Measurements from ENCODE around the gene CHRNA3. TPM values are rescaled to one million over a fixed set of nuclear protein-coding genes. Genes with fewer than 3 reads are reported as not detected.

The CHRNA3 gene
- total RNA-seq, 1 experiment from 2014 or later: not detected

- no peaks in the 10 kb centered on the region for H3K79me2 ChIP-seq (ENCODE audit: insufficient read depth, low read length)
- no peaks in the 10 kb centered on the region for H3K27me3 ChIP-seq (ENCODE audit: insufficient read depth, low read length)
- ATAC-seq (no peak), DNase-seq (ENCODE audit: low read depth, low spot score) (no peak)
- no peaks in the 10 kb centered on the region for H3K36me3 ChIP-seq (ENCODE audit: control insufficient read depth in 1 of 2, insufficient read depth in 2 of 2, low read length in 2 of 2)
- intact Hi-C loops (cut with micrococcal nuclease): no loop called here
- no peak overlapping the region for H2AFZ ChIP-seq (ENCODE audit: low read depth, low read length, poor library complexity, severe bottlenecking)
- H4K20me1 ChIP-seq (ENCODE audit: insufficient read depth): no peaks in the 10 kb centered on the region
- no peak for TF ChIP-seq SP1 (IDR thresholded peaks at IDR 0.05; ENCODE audit: low read depth)
- no peak for TF ChIP-seq EZH2phosphoT487 (IDR thresholded peaks at IDR 0.05; ENCODE audit: borderline replicate concordance)
- TF ChIP-seq TCF7L2 (IDR thresholded peaks at IDR 0.05; ENCODE audit: borderline replicate concordance, extremely low read depth, insufficient read depth, insufficient read length): no peak
- no peak for TF ChIP-seq EGR1 (IDR thresholded peaks at IDR 0.05; ENCODE audit: low read depth)
- TF ChIP-seq CBX3 (IDR thresholded peaks at IDR 0.05; ENCODE audit: low read depth): no peak
- TF ChIP-seq SIN3A (IDR thresholded peaks at IDR 0.05; ENCODE audit: low read depth): no peak
- no peak for TF ChIP-seq SRF (IDR thresholded peaks at IDR 0.05; ENCODE audit: low read depth)
- TF ChIP-seq JUND (IDR thresholded peaks at IDR 0.05): no peak
- no peak for TF ChIP-seq FOSL1 (IDR thresholded peaks at IDR 0.05; ENCODE audit: low read depth)
- TF ChIP-seq RAD21 (IDR thresholded peaks at IDR 0.05; ENCODE audit: low read depth): no peak
- TF ChIP-seq YY1 (IDR thresholded peaks at IDR 0.05; ENCODE audit: extremely low read depth, insufficient replicate concordance, low read depth, low read length): no peak
- TF ChIP-seq, protein P1, sequence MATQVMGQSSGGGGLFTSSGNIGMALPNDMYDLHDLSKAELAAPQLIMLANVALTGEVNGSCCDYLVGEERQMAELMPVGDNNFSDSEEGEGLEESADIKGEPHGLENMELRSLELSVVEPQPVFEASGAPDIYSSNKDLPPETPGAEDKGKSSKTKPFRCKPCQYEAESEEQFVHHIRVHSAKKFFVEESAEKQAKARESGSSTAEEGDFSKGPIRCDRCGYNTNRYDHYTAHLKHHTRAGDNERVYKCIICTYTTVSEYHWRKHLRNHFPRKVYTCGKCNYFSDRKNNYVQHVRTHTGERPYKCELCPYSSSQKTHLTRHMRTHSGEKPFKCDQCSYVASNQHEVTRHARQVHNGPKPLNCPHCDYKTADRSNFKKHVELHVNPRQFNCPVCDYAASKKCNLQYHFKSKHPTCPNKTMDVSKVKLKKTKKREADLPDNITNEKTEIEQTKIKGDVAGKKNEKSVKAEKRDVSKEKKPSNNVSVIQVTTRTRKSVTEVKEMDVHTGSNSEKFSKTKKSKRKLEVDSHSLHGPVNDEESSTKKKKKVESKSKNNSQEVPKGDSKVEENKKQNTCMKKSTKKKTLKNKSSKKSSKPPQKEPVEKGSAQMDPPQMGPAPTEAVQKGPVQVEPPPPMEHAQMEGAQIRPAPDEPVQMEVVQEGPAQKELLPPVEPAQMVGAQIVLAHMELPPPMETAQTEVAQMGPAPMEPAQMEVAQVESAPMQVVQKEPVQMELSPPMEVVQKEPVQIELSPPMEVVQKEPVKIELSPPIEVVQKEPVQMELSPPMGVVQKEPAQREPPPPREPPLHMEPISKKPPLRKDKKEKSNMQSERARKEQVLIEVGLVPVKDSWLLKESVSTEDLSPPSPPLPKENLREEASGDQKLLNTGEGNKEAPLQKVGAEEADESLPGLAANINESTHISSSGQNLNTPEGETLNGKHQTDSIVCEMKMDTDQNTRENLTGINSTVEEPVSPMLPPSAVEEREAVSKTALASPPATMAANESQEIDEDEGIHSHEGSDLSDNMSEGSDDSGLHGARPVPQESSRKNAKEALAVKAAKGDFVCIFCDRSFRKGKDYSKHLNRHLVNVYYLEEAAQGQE (IDR thresholded peaks at IDR 0.05; ENCODE audit: low read depth): no peak
- TF ChIP-seq ELF1 (IDR thresholded peaks at IDR 0.05; ENCODE audit: borderline replicate concordance, low read depth): no peak
- TF ChIP-seq ZFX (IDR thresholded peaks at IDR 0.05): no peak
- no peak for TF ChIP-seq MAX (IDR thresholded peaks at IDR 0.05)
- TF ChIP-seq ZNF274 (IDR thresholded peaks at IDR 0.05; ENCODE audit: low read depth, low read length): no peak
- TF ChIP-seq, protein P2, sequence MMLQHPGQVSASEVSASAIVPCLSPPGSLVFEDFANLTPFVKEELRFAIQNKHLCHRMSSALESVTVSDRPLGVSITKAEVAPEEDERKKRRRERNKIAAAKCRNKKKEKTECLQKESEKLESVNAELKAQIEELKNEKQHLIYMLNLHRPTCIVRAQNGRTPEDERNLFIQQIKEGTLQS (IDR thresholded peaks at IDR 0.05): no peak
- no peak for TF ChIP-seq EZH2 (IDR thresholded peaks at IDR 0.05)
- H3K9me3 ChIP-seq (ENCODE audit: control insufficient read depth in 1 of 2, insufficient read depth in 1 of 2, low read depth in 1 of 2, low read length in 2 of 2): peaks cover 6 to 9% of the 10 kb centered on the region in 2 experiments; a peak in 1 of 4 replicates
- no peak overlapping the region for H3K4me3 ChIP-seq (replicated peaks in 1 of 2; ENCODE audit: low read depth in 1 of 2, low read length in 2 of 2)
- no peak overlapping the region for H3K4me2 ChIP-seq (ENCODE audit: low read length)
- ChIA-PET CTCF (no interaction called here), POLR2A (no interaction called here), RAD21 (ENCODE audit: low non-redundant PET in 1 of 2, low total read pairs in 2 of 2, uncharacterized antibody in 2 of 2, unreplicated experiment in 2 of 2) (no interaction called here)
- no peak overlapping the region for H3K9ac ChIP-seq (ENCODE audit: low read length)
- no peaks in the 10 kb centered on the region for H3K4me1 ChIP-seq (ENCODE audit: control insufficient read depth in 1 of 2, insufficient read depth in 2 of 2, low read length in 2 of 2)
- no TSS peak for BruUV-seq (replicated peaks)
- H3K27ac ChIP-seq (ENCODE audit: low read depth, low read length): no peak overlapping the region
- no peaks in the 10 kb centered on the region for H3K9me2 ChIP-seq (ENCODE audit: insufficient read depth)
Measured at GRCh38 chr15:78634210-78635145, 13.7 kb upstream of the CHRNA3 start.

Data from HCT116 (cell line).